HCT116 (cell line): Measurements from ENCODE around the gene CYSLTR2.

Experiments used
- CEBPB ChIP-seq: IDR thresholded peaks from 2 replicates; pipeline ENCODE4 v1.6.1; 2012; ENCODE audit warnings: low read depth
- JUND ChIP-seq: IDR thresholded peaks from 2 replicates; pipeline ENCODE4 v1.6.1; 2012
- SIN3A ChIP-seq: IDR thresholded peaks from 2 replicates; pipeline ENCODE4 v1.6.1; 2012; ENCODE audit warnings: low read depth
- SP1 ChIP-seq: IDR thresholded peaks from 2 replicates; pipeline ENCODE4 v1.6.1; 2012; ENCODE audit warnings: low read depth
- YY1 ChIP-seq: IDR thresholded peaks from 2 replicates; pipeline ENCODE4 v1.6.1; 2011; ENCODE audit warnings: low read length, low read depth, moderate library complexity, mild to moderate bottlenecking; ENCODE audit not compliant: insufficient replicate concordance; ENCODE audit errors: extremely low read depth
- ZNF274 ChIP-seq: fragments of 200-500 bp; sonication (Bioruptor generic); IDR thresholded peaks from 2 replicates; pipeline ENCODE4 v1.6.1; 2014; ENCODE audit warnings: mild to moderate bottlenecking, low read depth, low read length, inconsistent platforms
- TF ChIP-seq, protein P1 (sequence below), 3 experiments: fragments of 200-600 bp in 1 of 3; sonication (generic) in 1 of 3; IDR thresholded peaks in 2 of 3; conservative IDR thresholded peaks in 1 of 3; 2 replicates each; pipeline ENCODE4 v1.5.1; 2012 to 2017; ENCODE audit warnings: low read depth in 2 of 3, low read length in 2 of 3, antibody characterized with exemption in 1 of 3, borderline replicate concordance in 1 of 3, control low read depth in 1 of 3, mild to moderate bottlenecking in 1 of 3, mixed read lengths in 1 of 3, mixed run types in 1 of 3, moderate library complexity in 1 of 3; ENCODE audit not compliant: insufficient read depth in 1 of 3

DNA sequence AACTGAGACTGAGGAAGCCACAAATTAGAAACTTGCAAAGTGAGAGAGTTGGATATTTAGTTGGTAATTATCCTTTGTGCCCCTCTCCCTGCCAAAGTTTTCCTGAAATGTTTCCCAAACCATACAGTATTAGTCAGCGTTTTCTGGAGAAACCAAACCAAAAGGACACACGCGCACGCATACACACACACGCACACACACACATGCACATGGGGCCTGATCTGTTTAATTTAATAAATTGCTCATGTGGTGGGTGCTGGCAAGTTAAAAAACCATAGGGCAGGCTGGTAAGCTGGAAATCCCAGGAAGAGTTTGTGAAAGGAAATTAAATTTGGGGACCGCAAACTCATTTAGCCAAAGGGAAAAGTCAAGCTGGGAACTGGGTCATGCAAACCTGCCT, 11.7 kb upstream of the CYSLTR2 start:
- TF ChIP-seq, protein P1, sequence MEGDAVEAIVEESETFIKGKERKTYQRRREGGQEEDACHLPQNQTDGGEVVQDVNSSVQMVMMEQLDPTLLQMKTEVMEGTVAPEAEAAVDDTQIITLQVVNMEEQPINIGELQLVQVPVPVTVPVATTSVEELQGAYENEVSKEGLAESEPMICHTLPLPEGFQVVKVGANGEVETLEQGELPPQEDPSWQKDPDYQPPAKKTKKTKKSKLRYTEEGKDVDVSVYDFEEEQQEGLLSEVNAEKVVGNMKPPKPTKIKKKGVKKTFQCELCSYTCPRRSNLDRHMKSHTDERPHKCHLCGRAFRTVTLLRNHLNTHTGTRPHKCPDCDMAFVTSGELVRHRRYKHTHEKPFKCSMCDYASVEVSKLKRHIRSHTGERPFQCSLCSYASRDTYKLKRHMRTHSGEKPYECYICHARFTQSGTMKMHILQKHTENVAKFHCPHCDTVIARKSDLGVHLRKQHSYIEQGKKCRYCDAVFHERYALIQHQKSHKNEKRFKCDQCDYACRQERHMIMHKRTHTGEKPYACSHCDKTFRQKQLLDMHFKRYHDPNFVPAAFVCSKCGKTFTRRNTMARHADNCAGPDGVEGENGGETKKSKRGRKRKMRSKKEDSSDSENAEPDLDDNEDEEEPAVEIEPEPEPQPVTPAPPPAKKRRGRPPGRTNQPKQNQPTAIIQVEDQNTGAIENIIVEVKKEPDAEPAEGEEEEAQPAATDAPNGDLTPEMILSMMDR (IDR thresholded peaks at IDR 0.05 in 2 of 3, conservative IDR thresholded peaks at IDR 0.05 in 1 of 3; ENCODE audit: borderline replicate concordance in 1 of 3, insufficient read depth in 1 of 3, low read depth in 2 of 3, low read length in 2 of 3) = no peak
- TF ChIP-seq YY1 (no peak), SP1 (no peak), SIN3A (no peak), JUND (no peak), CEBPB (no peak), ZNF274 (no peak)
